IMR-90 (cell line): Measurements from ENCODE around the gene ARRDC3. TPM values are rescaled to one million over a fixed set of nuclear protein-coding genes. Genes with fewer than 3 reads are reported as not detected.

Source experiments
- ATAC-seq: fragments of 200-7000 bp; cut with Tn5 transposase; 2 replicates; pipeline ENCODE4 v1.9.1; 2020; ENCODE audit warnings: low read depth, mild to moderate bottlenecking, moderate library complexity
- BruUV-seq: library from RNA; stranded (reverse); fragments of 400-500 nt; replicated peaks from 2 replicates; lab custom pipeline; 2021; lab: Mats Ljungman, UMichigan
- CTCF ChIA-PET: fragments of 300-600 bp; formaldehyde crosslinking; extraction: SDS; loops from one replicate; lab custom pipeline; 2021; ENCODE audit warnings: antibody characterized with exemption; lab: Yijun Ruan, JAX
- POLR2A ChIA-PET: fragments of 300-600 bp; sonication (Branson Sonifier 250); formaldehyde crosslinking; loops from one replicate; lab custom pipeline; 2022; ENCODE audit warnings: antibody characterized with exemption; ENCODE audit not compliant: unreplicated experiment; lab: Charles Lee
- DNase-seq: peaks from one replicate; pipeline ENCODE4 v3.0.0; 2013
- H2AFZ ChIP-seq: replicated peaks from 2 replicates; pipeline ENCODE3; 2013; ENCODE audit warnings: low read length, mild to moderate bottlenecking; ENCODE audit not compliant: poor library complexity
- H2AK5ac ChIP-seq: 2 replicates; pipeline ENCODE4 v1.6.1; 2013; ENCODE audit warnings: low read depth, low read length, inconsistent platforms
- H2AK9ac ChIP-seq: replicated peaks from 2 replicates; pipeline ENCODE3; 2013; ENCODE audit warnings: mild to moderate bottlenecking, low read depth, low read length, moderate library complexity; ENCODE audit not compliant: poor library complexity
- H2BK120ac ChIP-seq: 2 replicates; pipeline ENCODE4 v1.6.1; 2013; ENCODE audit warnings: low read depth, low read length, inconsistent platforms
- H2BK15ac ChIP-seq: 3 replicates; pipeline ENCODE4 v1.6.1; 2013; ENCODE audit warnings: low read depth, low read length, inconsistent platforms
- H2BK20ac ChIP-seq: 2 replicates; pipeline ENCODE4 v1.6.1; 2013; ENCODE audit warnings: low read depth, mild to moderate bottlenecking, inconsistent platforms, low read length, moderate library complexity
- H2BK5ac ChIP-seq: 2 replicates; pipeline ENCODE4 v1.6.1; 2013; ENCODE audit warnings: mild to moderate bottlenecking, low read depth, low read length, inconsistent platforms; ENCODE audit not compliant: poor library complexity, severe bottlenecking
- H3K14ac ChIP-seq: replicated peaks from 2 replicates; pipeline ENCODE4 v1.6.1; 2013; ENCODE audit warnings: low read depth, low read length, inconsistent platforms
- H3K18ac ChIP-seq: 2 replicates; pipeline ENCODE4 v1.6.1; 2013; ENCODE audit warnings: low read depth, low read length, control low read depth
- H3K23ac ChIP-seq: 2 replicates; pipeline ENCODE4 v1.6.1; 2013; ENCODE audit warnings: low read depth, low read length, inconsistent platforms
- H3K27ac ChIP-seq: 2 replicates; pipeline ENCODE4 v1.5.1; 2013; ENCODE audit warnings: mild to moderate bottlenecking, control low read depth, low read length; ENCODE audit not compliant: insufficient read depth
- H3K27me3 ChIP-seq: 2 replicates; pipeline ENCODE4 v1.6.1; 2013; ENCODE audit warnings: low read length; ENCODE audit not compliant: control insufficient read depth, insufficient read depth
- H3K36me3 ChIP-seq: 2 replicates; pipeline ENCODE4 v1.6.1; 2013; ENCODE audit warnings: low read length, mixed read lengths; ENCODE audit not compliant: control insufficient read depth, insufficient read depth
- H3K4ac ChIP-seq: 2 replicates; pipeline ENCODE4 v1.6.1; 2013; ENCODE audit warnings: low read depth, low read length, inconsistent platforms
- H3K4me1 ChIP-seq: 2 replicates; pipeline ENCODE4 v1.6.1; 2013; ENCODE audit warnings: low read length, mixed read lengths; ENCODE audit not compliant: control insufficient read depth, insufficient read depth
- H3K4me2 ChIP-seq: 2 replicates; pipeline ENCODE4 v1.6.1; 2013; ENCODE audit warnings: low read depth, mild to moderate bottlenecking, control low read depth, low read length, moderate library complexity
- H3K4me3 ChIP-seq: 2 replicates; pipeline ENCODE4 v1.5.1; 2013; ENCODE audit warnings: low read depth, mild to moderate bottlenecking, control low read depth, low read length, moderate library complexity; ENCODE audit not compliant: insufficient read depth
- H3K56ac ChIP-seq: 2 replicates; pipeline ENCODE4 v1.6.1; 2013; ENCODE audit warnings: low read length, inconsistent platforms; ENCODE audit not compliant: insufficient read depth; ENCODE audit errors: extremely low read depth
- H3K79me1 ChIP-seq, 2 experiments: 2 replicates each; pipeline ENCODE4 v1.6.1; 2013; ENCODE audit warnings: low read length in 2 of 2, inconsistent platforms in 1 of 2, low read depth in 1 of 2
- H3K9ac ChIP-seq: 2 replicates; pipeline ENCODE4 v1.6.1; 2013; ENCODE audit warnings: low read depth, low read length, control low read depth
- H3K9me1 ChIP-seq: 2 replicates; pipeline ENCODE4 v1.6.1; 2013; ENCODE audit warnings: low read length, inconsistent platforms; ENCODE audit not compliant: insufficient read depth
- H3K9me3 ChIP-seq: 2 replicates; pipeline ENCODE4 v1.6.1; 2013; ENCODE audit warnings: low read length; ENCODE audit not compliant: control insufficient read depth, insufficient read depth
- H4K20me1 ChIP-seq: 2 replicates; pipeline ENCODE4 v1.6.1; 2013; ENCODE audit warnings: low read length, inconsistent platforms; ENCODE audit not compliant: insufficient read depth
- H4K5ac ChIP-seq: 2 replicates; pipeline ENCODE4 v1.6.1; 2013; ENCODE audit warnings: mild to moderate bottlenecking, low read depth, low read length, control low read depth
- H4K8ac ChIP-seq, 2 experiments: 2 replicates each; pipeline ENCODE4 v1.6.1; 2013; ENCODE audit warnings: low read depth in 2 of 2, low read length in 2 of 2, control low read depth in 1 of 2, inconsistent platforms in 1 of 2
- H4K91ac ChIP-seq: 2 replicates; pipeline ENCODE4 v1.6.1; 2013; ENCODE audit warnings: low read depth, low read length, inconsistent platforms; ENCODE audit not compliant: insufficient read depth
- BHLHE40 ChIP-seq: fragments of 150-350 bp; IDR thresholded peaks from 2 replicates; pipeline ENCODE4 v1.6.1; 2016; ENCODE audit warnings: mild to moderate bottlenecking, low read depth, low read length
- CEBPB ChIP-seq: IDR thresholded peaks from 2 replicates; pipeline ENCODE4 v1.6.1; 2012; ENCODE audit warnings: low read depth, low read length, improper control_type of control experiment
- CHD1 ChIP-seq: IDR thresholded peaks from 2 replicates; pipeline ENCODE4 v1.6.1; 2012; ENCODE audit warnings: low read depth, low read length, improper control_type of control experiment
- FOS ChIP-seq: fragments of 150-350 bp; IDR thresholded peaks from 2 replicates; pipeline ENCODE4 v1.6.1; 2016; ENCODE audit warnings: low read depth, low read length
- MAFK ChIP-seq: IDR thresholded peaks from 2 replicates; pipeline ENCODE4 v1.6.1; 2012; ENCODE audit warnings: low read depth, low read length, improper control_type of control experiment
- MAZ ChIP-seq: IDR thresholded peaks from 2 replicates; pipeline ENCODE4 v1.6.1; 2012; ENCODE audit warnings: low read depth, mild to moderate bottlenecking, low read length, improper control_type of control experiment, moderate library complexity, borderline replicate concordance
- MXI1 ChIP-seq: IDR thresholded peaks from 2 replicates; pipeline ENCODE4 v1.6.1; 2012; ENCODE audit warnings: low read depth, mild to moderate bottlenecking, low read length, moderate library complexity, borderline replicate concordance
- NFE2L2 ChIP-seq: fragments of 150-350 bp; IDR thresholded peaks from 2 replicates; pipeline ENCODE4 v1.6.1; 2016; ENCODE audit warnings: low read depth, mild to moderate bottlenecking, low read length
- POLR2A ChIP-seq: IDR thresholded peaks from 2 replicates; pipeline ENCODE4 v1.6.1; 2012; ENCODE audit warnings: mild to moderate bottlenecking, low read depth, low read length
- RAD21 ChIP-seq: IDR thresholded peaks from 2 replicates; pipeline ENCODE4 v1.6.1; 2012; ENCODE audit warnings: low read length, improper control_type of control experiment
- RCOR1 ChIP-seq: IDR thresholded peaks from 2 replicates; pipeline ENCODE4 v1.6.1; 2012; ENCODE audit warnings: mild to moderate bottlenecking, low read length, improper control_type of control experiment; ENCODE audit not compliant: insufficient replicate concordance
- RFX5 ChIP-seq: IDR thresholded peaks from 2 replicates; pipeline ENCODE4 v1.8.0; 2012; ENCODE audit warnings: low read depth, mild to moderate bottlenecking, low read length, moderate library complexity
- SMC3 ChIP-seq: fragments of 150-350 bp; IDR thresholded peaks from 2 replicates; pipeline ENCODE4 v1.6.1; 2016; ENCODE audit warnings: low read depth, mild to moderate bottlenecking, antibody characterized with exemption, low read length, moderate library complexity
- dilution Hi-C: fragments of 300-500 bp; cut with HindIII; formaldehyde crosslinking; loops from one replicate; pipeline ENCODE4 v1.14.3; 2018; ENCODE audit warnings: low sequenced_read_pairs; ENCODE audit not compliant: unreplicated experiment
- in situ Hi-C: fragments of 300-500 bp; cut with MboI; formaldehyde crosslinking; loops from 3 replicates; pipeline ENCODE4 v1.14.3; 2019; ENCODE audit warnings: low sequenced_read_pairs, inconsistent platforms, mixed read lengths
- intact Hi-C: fragments of 100-400 bp; cut with micrococcal nuclease; formaldehyde crosslinking; loops from 2 replicates; pipeline ENCODE4 v1.10.0; 2022
- polyA plus RNA-seq, 3 experiments: library from polyadenylated mRNA; depleted of rRNA; stranded (reverse); fragments of >200 nt; gene quantifications; 2 replicates each; pipeline ENCODE4 v1.2.3, GENCODE V29; 2012; ENCODE audit warnings: low replicate concordance in 1 of 3
- total RNA-seq: library from RNA; depleted of rRNA; stranded (reverse); fragments of >200 nt; gene quantifications from 2 replicates; pipeline ENCODE4 v1.2.3, GENCODE V29; 2012
- TF ChIP-seq, protein P1 (sequence below): conservative IDR thresholded peaks from 2 replicates; pipeline ENCODE4 v1.5.1; 2012; ENCODE audit warnings: mild to moderate bottlenecking, low read depth, low read length, improper control_type of control experiment
- TF ChIP-seq, protein P2 (sequence below): fragments of 150-350 bp; IDR thresholded peaks from 2 replicates; pipeline ENCODE4 v1.6.1; 2016; ENCODE audit warnings: low read depth, mild to moderate bottlenecking, low read length, moderate library complexity, borderline replicate concordance

Gene ARRDC3
- total and polyA plus RNA-seq, 2 of the 4 experiments (the other 2 are of a cell fraction): 19.3 to 86.7 TPM

GRCh38 chr5:91367344-91367743 is 15.8 kb downstream of the ARRDC3 start:
- Histone ChIP-seq H3K9me3 (no peaks in the 10 kb centered on the region), H3K4me2 (no peak overlapping the region), H4K91ac (no peak overlapping the region), H3K27me3 (no peaks in the 10 kb centered on the region), H2AFZ (no peak overlapping the region), H3K79me1 (peaks cover 6 to 20% of the 10 kb centered on the region in 2 experiments; a peak in 3 of 4 replicates), H3K4ac (no peak overlapping the region), H3K18ac (no peak overlapping the region), H4K20me1 (peaks cover 2% of the 10 kb centered on the region; the same call in 1 of the 2 replicates), H2BK15ac (no peak overlapping the region), H2BK5ac (no peak overlapping the region), H3K9ac (no peak overlapping the region), H4K5ac (0 out of 2 replicates have a peak overlapping the region, but pooled peaks have one; percentile 17), H3K56ac (no peak overlapping the region), H3K36me3 (peaks cover 25% of the 10 kb centered on the region), H4K8ac (no peak overlapping the region), H2AK9ac (no peak overlapping the region), H3K4me3 (no peak overlapping the region), H3K9me1 (0 out of 2 replicates have a peak, but pooled peaks cover 4% of the 10 kb centered on the region), H2BK20ac (no peak overlapping the region), H3K27ac (no peak overlapping the region), H3K14ac (no peak overlapping the region), H3K23ac (no peak overlapping the region), H2BK120ac (no peak overlapping the region), H3K4me1 (no peaks in the 10 kb centered on the region), H2AK5ac (no peak overlapping the region)
- intact Hi-C loops (no loop called here), dilution Hi-C loops (no loop called here), in situ Hi-C loops (no loop called here)
- CTCF ChIA-PET: no interaction called here
- no peak; the same call in 1 of the 2 replicates for ATAC-seq
- DNase-seq: no peak
- no TSS peak for BruUV-seq
- POLR2A ChIA-PET: no interaction called here
- TF ChIP-seq, protein P1, sequence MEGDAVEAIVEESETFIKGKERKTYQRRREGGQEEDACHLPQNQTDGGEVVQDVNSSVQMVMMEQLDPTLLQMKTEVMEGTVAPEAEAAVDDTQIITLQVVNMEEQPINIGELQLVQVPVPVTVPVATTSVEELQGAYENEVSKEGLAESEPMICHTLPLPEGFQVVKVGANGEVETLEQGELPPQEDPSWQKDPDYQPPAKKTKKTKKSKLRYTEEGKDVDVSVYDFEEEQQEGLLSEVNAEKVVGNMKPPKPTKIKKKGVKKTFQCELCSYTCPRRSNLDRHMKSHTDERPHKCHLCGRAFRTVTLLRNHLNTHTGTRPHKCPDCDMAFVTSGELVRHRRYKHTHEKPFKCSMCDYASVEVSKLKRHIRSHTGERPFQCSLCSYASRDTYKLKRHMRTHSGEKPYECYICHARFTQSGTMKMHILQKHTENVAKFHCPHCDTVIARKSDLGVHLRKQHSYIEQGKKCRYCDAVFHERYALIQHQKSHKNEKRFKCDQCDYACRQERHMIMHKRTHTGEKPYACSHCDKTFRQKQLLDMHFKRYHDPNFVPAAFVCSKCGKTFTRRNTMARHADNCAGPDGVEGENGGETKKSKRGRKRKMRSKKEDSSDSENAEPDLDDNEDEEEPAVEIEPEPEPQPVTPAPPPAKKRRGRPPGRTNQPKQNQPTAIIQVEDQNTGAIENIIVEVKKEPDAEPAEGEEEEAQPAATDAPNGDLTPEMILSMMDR: no peak
- TF ChIP-seq RAD21 (no peak), MAZ (no peak), POLR2A (no peak; the same call in 1 of the 2 replicates), SMC3 (no peak), CEBPB (no peak), NFE2L2 (no peak), RFX5 (no peak), MXI1 (no peak), RCOR1 (no peak), FOS (no peak), CHD1 (no peak), MAFK (no peak), BHLHE40 (no peak)
- TF ChIP-seq, protein P2, sequence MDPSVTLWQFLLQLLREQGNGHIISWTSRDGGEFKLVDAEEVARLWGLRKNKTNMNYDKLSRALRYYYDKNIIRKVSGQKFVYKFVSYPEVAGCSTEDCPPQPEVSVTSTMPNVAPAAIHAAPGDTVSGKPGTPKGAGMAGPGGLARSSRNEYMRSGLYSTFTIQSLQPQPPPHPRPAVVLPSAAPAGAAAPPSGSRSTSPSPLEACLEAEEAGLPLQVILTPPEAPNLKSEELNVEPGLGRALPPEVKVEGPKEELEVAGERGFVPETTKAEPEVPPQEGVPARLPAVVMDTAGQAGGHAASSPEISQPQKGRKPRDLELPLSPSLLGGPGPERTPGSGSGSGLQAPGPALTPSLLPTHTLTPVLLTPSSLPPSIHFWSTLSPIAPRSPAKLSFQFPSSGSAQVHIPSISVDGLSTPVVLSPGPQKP: no peak
